Mononuclear cell (primary cell): ENCODE measurements around the gene TMEM123. TPM values are rescaled to one million over a fixed set of nuclear protein-coding genes. Genes with fewer than 3 reads are reported as not detected.
"Not testable (repeated sequence)": the region's sequence is repeated elsewhere in the genome, so short reads cannot be mapped to it uniquely, and the experiment has no call there.

Experiments
- H3K27me3 ChIP-seq: 2 replicates; pipeline ENCODE4 v1.6.0; 2011; ENCODE audit warnings: low read length, control low read depth; ENCODE audit not compliant: insufficient read depth
- H3K4me1 ChIP-seq: 2 replicates; pipeline ENCODE4 v1.5.1; 2011; ENCODE audit warnings: mild to moderate bottlenecking, low read length, control low read depth; ENCODE audit not compliant: insufficient read depth
- H3K4me3 ChIP-seq: 2 replicates; pipeline ENCODE4 v1.5.1; 2011; ENCODE audit warnings: mild to moderate bottlenecking, low read length, moderate library complexity
- H3K9me3 ChIP-seq: 2 replicates; pipeline ENCODE4 v1.5.1; 2011; ENCODE audit warnings: low read depth, mild to moderate bottlenecking, control low read depth, low read length
- total RNA-seq: library from RNA; depleted of rRNA; stranded (reverse); fragments of >200 nt; gene quantifications from one replicate; pipeline ENCODE4 v1.2.3, GENCODE V29; 2012

Gene TMEM123
- total RNA-seq, 1 donor, result 381 TPM

DNA sequence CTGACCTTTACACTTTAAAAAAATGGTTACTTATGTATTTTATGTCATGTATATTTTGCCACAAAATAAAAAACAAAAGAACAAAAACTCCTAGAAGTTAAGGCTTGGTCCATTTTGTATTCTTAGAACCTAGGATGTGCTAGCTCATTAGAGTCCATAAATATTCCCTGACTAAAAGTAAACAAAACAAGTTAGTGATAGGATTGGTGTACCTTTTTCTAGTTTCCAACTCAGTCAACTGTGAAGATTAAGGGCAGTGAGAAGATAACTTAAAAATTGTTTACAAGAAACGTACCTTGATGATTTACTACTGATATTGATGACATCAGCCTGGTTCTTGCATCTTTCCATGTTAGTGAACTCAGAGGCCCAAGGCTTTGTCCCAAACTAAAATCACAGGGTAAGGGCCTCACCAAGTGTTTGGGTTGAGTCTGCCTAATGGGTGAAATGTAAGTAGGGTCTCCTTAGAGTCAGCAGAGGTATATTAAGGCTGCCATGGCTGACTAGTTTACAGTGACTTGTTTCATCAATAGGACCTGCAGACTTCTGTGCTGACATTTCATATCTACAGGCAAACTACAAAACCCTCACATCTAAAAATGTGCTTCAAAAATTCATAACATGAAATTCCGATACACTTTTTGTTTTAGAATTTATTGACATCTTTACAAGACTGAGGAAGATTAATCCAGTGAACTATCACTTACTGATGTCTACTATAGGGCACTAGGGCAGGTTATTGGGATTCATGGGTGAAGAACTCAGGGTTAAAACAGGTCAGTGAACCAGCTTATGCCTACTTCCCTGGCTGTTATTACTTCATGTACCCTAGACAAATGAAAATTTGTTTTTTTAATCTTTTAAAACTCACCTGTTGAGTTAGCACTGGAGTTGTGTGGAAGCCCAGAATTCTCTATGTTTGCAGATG, 4.4 kb downstream of the TMEM123 start:
- Histone ChIP-seq H3K27me3 (no peaks in the 10 kb centered on the region), H3K4me1 (peaks cover 48% of the 10 kb centered on the region), H3K4me3 (no peak overlapping the region), H3K9me3 (no peaks in the 10 kb centered on the region)

DNA sequence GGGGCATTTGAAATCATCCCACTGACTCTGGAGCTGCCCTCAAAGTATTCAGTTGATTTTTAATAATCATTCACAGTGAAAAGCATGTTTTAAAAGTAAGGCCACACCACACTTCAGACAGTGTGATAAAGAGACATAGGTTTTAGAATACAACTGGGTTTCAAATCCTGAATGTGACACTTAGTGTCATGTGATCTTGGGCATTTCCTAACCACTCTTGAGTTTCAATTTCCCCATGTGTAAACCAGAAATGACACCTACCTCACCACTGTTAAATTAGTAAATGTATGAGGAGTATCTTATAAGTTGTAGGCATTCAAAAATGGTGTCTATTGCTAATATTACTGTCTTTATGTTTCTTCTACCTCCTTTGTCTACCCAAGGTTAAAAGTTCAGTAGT, 5.4 kb downstream of the TMEM123 start:
- Histone ChIP-seq H3K27me3 (no peaks in the 10 kb centered on the region), H3K9me3 (no peaks in the 10 kb centered on the region), H3K4me1 (peaks cover 45% of the 10 kb centered on the region), H3K4me3 (no peak overlapping the region)

DNA sequence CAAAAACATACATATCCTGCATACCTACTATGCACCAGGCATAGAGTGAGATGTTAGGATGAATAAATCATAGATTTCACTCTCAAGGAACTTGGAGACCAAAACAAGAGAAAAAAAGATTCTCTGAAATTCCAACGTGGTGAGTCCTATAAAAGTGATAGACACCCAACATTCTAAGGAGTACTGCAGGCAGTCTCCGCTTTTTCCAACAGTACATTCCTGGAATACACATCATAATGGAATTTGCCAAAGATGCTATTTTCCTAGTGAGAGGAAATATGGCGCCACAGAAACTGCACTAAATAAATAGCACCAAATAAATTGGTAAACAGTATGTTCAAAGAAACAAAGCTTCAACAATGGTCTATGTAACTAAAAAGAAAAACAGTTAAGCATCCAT, 6.0 kb downstream of the TMEM123 start:
- Histone ChIP-seq H3K9me3 (no peaks in the 10 kb centered on the region), H3K4me1 (peaks cover 45% of the 10 kb centered on the region), H3K4me3 (no peak overlapping the region), H3K27me3 (no peaks in the 10 kb centered on the region)

DNA sequence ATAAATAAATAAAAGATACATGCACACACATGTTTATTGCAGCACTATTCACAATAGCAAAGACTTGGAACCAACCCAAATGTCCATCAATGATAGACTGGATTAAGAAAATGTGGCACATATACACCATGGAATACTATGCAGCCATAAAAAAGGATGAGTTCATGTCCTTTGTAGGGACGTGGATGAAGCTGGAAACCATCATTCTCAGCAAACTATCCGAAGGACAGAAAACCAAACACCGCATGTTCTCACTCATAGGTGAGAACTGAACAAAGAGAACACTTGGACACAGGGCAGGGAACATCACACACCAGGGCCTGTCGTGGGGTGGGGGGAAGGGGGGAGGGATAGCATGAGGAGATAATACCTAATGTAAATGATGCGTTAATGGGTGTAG, 7.9 kb downstream of the TMEM123 start:
- peaks cover 28% of the 10 kb centered on the region for H3K4me1 ChIP-seq
- H3K9me3 ChIP-seq, H3K4me3 ChIP-seq, H3K27me3 ChIP-seq: not testable (repeated sequence)

DNA sequence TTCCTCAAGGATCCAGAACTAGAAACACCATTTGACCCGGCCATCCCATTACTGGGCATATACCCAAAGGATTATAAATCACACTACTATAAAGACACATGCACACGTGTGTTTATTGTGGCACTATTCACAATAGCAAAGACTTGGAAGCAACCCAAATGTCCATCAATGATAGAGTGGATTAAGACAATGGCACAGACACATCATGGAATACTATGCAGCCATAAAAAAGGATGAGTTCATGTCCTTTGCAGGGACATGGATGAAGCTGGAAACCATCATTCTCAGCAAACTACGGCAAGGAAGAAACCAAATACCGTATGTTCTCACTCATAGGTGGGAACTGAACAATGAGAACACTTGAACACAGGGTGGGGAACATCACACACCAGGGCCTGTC, 8.4 kb downstream of the TMEM123 start:
- not testable (repeated sequence) for H3K4me3 ChIP-seq, H3K27me3 ChIP-seq, H3K9me3 ChIP-seq
- H3K4me1 ChIP-seq, result peaks cover 24% of the 10 kb centered on the region

DNA sequence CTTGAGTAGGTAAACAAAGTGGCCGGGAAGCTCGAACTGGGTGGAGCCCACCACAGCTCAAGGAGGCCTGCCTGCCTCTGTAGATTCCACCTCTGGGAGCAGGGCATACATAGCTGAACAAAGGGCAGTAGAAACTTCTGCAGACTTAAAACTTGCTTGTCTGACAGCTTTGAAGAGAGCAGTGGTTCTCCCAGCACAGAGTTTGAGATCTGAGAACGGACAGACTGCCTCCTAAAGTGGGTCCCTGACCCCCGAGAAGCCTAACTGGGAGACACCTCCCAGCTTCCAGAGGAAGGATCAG, 13.6 kb downstream of the TMEM123 start:
- peaks cover 23% of the 10 kb centered on the region for H3K4me1 ChIP-seq
- not testable (repeated sequence) for H3K27me3 ChIP-seq, H3K4me3 ChIP-seq, H3K9me3 ChIP-seq

DNA sequence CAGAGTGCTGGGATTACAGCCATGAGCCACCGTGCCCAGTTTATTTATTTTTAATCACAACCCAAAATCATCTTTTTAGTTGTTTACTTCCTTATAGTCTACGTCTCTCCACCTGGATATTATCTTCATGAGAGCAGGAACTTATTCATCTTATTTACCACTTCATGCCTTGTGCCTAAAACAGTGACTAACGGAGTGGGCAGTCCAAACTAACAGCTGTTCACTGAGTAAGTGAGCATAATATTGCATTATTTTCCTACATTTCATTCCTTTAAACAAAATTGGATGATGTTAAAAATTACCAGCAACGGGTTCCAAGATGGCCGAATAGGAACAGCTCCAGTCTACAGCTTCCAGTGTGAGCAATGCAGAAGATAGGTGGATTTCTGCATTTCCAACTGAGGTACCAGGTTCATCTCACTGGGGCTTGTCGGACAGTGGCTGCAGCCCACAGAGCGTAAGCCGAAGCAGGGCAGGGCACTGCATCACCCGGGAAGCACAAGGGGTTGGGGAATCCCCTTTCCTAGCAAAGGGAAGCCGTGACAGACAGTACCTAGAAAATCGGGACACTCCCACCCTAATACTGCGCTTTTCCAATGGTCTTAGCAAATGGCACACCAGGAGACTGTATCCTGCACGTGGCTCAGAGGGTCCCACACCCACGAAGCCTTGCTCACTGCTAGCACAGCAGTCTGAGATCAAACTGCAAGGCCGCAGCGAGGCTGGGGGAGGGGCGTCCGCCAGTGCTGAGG, 14.1 kb downstream of the TMEM123 start:
- Histone ChIP-seq H3K4me3 (no peak overlapping the region), H3K9me3 (no peaks in the 10 kb centered on the region), H3K4me1 (peaks cover 23% of the 10 kb centered on the region), H3K27me3 (no peaks in the 10 kb centered on the region)

DNA sequence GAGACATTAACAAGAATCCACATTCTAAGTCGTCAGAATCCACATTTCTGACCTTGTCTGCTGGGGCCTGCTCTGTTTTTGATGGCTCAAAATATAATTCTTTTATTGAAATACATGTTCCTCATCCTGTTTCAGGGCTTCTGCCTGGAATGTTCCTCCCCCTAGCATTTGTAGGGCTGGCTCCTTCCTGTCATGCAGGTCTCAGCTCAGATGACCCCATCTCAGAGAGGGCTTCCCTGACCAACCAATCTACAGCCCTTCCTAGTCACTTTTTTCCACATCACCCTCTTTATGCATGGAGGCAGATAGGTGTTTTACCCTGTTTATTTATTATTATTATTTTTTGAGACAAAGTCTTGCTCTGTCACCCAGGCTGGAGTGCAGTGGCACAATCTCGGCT, 14.8 kb downstream of the TMEM123 start:
- H3K27me3 ChIP-seq, result no peaks in the 10 kb centered on the region
- H3K9me3 ChIP-seq, result no peaks in the 10 kb centered on the region
- H3K4me3 ChIP-seq, result no peak overlapping the region
- peaks cover 23% of the 10 kb centered on the region for H3K4me1 ChIP-seq

DNA sequence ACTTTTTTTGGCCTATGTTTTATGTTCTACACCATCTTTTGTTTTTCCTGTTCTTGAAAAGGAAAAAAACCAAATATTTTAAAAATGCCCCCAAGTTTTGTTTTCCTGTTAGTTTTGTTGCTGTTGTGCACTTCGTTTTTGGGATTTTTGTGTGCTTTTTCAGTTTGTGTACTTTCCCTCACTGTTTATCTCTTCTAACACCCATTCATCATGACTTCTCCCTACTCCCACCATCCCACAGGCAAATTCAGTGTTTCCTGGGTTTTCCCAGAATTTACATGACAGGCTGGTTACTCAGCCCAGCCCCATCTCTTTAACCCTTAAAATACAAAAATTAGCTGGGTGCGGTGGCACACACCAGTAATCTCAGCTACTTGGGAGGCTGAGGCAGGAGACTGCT, 15.6 kb downstream of the TMEM123 start:
- Histone ChIP-seq H3K9me3 (no peaks in the 10 kb centered on the region), H3K27me3 (no peaks in the 10 kb centered on the region), H3K4me1 (peaks cover 23% of the 10 kb centered on the region), H3K4me3 (no peak overlapping the region)

DNA sequence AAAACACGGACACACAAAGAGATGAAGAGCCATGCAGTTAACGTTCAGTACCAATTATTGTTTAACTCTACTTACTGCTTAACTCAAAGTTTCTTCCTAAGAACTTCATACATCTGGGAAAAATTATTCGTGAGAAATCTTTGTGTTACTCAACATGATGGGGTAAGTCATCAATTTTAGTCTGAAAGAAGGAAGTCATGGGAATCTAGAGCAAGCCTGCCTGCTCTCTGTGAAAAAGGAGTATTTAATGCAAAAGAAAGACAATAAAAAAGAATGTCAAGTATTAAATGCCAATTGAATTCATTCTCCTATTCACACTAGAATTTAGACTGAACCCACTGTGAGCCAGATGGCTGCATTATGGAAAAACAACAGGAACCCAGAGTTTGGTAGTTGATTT, 16.0 kb downstream of the TMEM123 start:
- H3K4me3 ChIP-seq, result no peak overlapping the region
- peaks cover 25% of the 10 kb centered on the region for H3K4me1 ChIP-seq
- H3K9me3 ChIP-seq, result no peaks in the 10 kb centered on the region
- H3K27me3 ChIP-seq, result no peaks in the 10 kb centered on the region

DNA sequence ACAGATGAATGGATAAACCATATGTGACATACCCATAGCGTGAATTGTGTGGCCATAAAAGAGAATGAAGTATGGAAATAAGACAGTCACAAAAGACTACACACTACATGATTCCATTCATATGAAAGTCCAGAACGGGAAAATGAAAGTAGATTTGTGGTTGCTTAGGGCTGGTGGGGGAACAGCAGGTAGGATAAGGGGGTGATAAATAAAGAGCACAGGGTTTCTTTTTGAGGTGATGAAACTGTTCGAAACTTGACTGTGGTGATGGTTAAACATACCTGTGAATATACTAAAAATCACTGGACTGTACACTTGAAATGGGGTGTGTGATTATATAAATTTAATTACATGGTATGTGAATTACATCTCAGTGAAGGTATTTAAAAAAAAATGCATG, 16.9 kb downstream of the TMEM123 start:
- Histone ChIP-seq H3K27me3 (no peaks in the 10 kb centered on the region), H3K4me3 (no peak overlapping the region), H3K4me1 (peaks cover 28% of the 10 kb centered on the region), H3K9me3 (no peaks in the 10 kb centered on the region)

DNA sequence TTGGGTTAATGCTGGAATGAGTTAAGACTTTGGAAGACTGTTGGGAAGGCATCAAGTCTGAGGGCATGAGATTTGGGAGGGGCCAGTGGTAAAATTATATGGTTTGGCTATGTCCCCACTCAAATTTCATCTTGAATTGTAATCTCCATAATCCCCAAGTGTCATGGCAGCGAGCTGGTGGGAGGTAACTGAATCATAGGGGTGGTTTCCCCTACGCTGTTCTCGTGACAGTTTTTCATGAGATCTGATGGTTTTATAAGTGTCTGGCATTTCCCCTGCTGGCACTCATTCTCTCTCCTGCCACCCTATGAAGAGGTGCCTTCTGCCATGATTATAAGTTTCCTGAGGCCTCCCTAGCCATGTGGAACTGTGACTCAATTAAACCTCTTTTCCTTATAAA, 19.0 kb downstream of the TMEM123 start:
- not testable (repeated sequence) for H3K27me3 ChIP-seq, H3K4me3 ChIP-seq, H3K9me3 ChIP-seq
- H3K4me1 ChIP-seq, result peaks cover 37% of the 10 kb centered on the region

DNA sequence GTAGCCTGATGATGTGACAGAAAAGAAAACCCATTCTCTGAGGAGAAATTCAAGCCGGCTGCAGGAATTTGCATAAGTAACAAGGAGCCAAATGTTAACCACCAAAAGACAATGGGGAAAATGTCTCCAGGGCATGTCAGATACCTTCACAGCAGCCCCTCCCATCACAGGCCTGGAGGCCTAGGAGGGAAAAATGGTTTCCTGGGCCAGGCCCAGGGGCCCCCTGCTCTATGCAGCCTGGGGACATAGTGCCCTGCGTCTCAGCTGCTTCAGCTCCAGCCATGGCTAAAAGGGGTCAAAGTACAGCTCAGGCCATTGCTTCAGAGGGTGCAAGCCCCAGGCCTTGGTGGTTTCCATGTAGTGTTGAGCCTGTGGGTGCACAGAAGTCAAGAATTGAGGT, 20.0 kb downstream of the TMEM123 start:
- H3K4me1 ChIP-seq, result peaks cover 40% of the 10 kb centered on the region
- not testable (repeated sequence) for H3K4me3 ChIP-seq

DNA sequence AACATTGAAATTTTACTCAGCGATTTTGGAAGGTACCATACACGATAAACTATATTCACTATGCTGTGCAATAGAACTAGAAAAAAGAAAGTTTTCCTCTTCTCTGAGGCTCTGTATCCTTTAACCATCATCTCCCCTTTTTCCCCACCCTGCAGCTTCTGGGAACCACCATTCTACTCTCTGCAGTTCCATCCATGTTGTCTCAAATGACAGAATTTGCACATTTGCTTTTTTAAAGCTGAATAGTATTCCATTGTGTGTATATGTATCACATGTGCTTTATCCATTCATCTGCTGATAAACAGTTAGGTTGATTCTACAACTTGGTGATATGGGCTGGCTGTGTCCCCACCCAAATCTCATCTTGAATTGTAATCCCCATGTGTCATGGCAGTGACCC, 21.2 kb downstream of the TMEM123 start:
- peaks cover 38% of the 10 kb centered on the region for H3K4me1 ChIP-seq
- no peaks in the 10 kb centered on the region for H3K27me3 ChIP-seq
- H3K4me3 ChIP-seq, result no peak overlapping the region
- no peaks in the 10 kb centered on the region for H3K9me3 ChIP-seq

More for the DNA sequence above, 20.0 kb downstream of the TMEM123 start:
- H3K27me3 ChIP-seq, H3K9me3 ChIP-seq: not testable (repeated sequence)

DNA sequence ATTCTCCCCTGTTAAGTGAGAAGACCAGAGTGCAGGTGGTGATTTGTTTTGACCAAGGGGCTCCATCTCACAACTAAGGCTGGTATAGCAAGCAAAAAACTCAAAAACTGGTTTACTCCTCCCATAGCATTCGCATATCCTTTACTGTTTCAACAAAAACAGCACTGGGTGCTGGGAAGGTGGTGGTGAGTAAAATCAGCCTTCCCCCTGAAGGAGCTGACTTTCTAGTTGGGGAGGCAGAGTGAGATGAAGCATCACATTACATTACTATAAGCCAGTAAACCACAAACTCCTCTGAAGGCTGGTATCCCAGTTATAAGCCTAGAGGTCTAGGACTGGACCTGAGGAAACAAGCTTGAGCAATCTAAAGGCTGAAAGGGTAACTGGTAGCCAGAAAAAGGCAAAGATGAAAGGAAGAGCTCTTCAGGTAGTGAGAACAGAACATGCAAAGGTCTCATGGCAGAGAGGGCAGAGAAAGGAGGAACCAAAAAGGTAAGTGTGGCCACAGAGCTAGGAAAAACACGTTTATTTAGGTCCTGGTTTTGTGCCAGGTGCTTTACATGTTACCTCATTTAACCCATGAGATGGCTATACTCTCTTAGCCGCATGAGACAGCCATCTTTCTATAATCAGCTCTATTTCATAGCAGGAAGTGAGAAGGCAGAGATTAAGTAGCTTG, 22.3 kb downstream of the TMEM123 start:
- Histone ChIP-seq H3K9me3 (no peaks in the 10 kb centered on the region), H3K27me3 (no peaks in the 10 kb centered on the region), H3K4me1 (peaks cover 34% of the 10 kb centered on the region), H3K4me3 (no peak overlapping the region)
